OCI-LY1 (cell line): ENCODE results near the gene NKAIN2.

Experiments used
- H2AFZ ChIP-seq: fragments of 200-600 bp; sonication (generic), shearing (Covaris generic); 2 replicates; pipeline ENCODE4 v1.6.0; 2014; ENCODE audit warnings: antibody characterized with exemption, mild to moderate bottlenecking, low read length
- H3F3A ChIP-seq: fragments of 200-600 bp; sonication (generic), shearing (Covaris generic); 2 replicates; pipeline ENCODE4 v1.6.0; 2014; ENCODE audit warnings: mild to moderate bottlenecking, antibody characterized with exemption, low read length, moderate library complexity; ENCODE audit not compliant: insufficient read depth
- H3K27ac ChIP-seq: fragments of 200-600 bp; sonication (generic); 2 replicates; pipeline ENCODE4 v1.5.1; 2014; ENCODE audit warnings: low read length, mixed run types, mild to moderate bottlenecking, low read depth; ENCODE audit not compliant: poor library complexity, severe bottlenecking
- H3K27me3 ChIP-seq: fragments of 200-600 bp; sonication (generic); 2 replicates; pipeline ENCODE4 v1.6.0; 2014; ENCODE audit warnings: antibody characterized with exemption, mild to moderate bottlenecking, low read length, moderate library complexity; ENCODE audit not compliant: insufficient read depth
- H3K36me3 ChIP-seq: fragments of 200-600 bp; sonication (generic); 2 replicates; pipeline ENCODE4 v1.6.1; 2014; ENCODE audit warnings: mild to moderate bottlenecking, antibody characterized with exemption, low read length, moderate library complexity, mixed read lengths; ENCODE audit not compliant: insufficient read depth
- H3K4me1 ChIP-seq: fragments of 200-600 bp; sonication (generic); 2 replicates; pipeline ENCODE4 v1.5.1; 2014; ENCODE audit warnings: mild to moderate bottlenecking, low read length, moderate library complexity; ENCODE audit not compliant: insufficient read depth, severe bottlenecking
- H3K4me2 ChIP-seq: fragments of 200-600 bp; sonication (generic), shearing (Covaris generic); 2 replicates; pipeline ENCODE4 v1.6.1; 2014; ENCODE audit warnings: low read length
- H3K4me3 ChIP-seq: fragments of 200-600 bp; sonication (generic); 2 replicates; pipeline ENCODE4 v1.5.1; 2014; ENCODE audit warnings: low read length, low read depth, mild to moderate bottlenecking, mixed read lengths; ENCODE audit not compliant: poor library complexity, severe bottlenecking
- H3K79me2 ChIP-seq: fragments of 200-600 bp; shearing (Covaris generic); 2 replicates; pipeline ENCODE4 v1.6.1; 2016; ENCODE audit warnings: mixed run types, low read length, mixed read lengths; ENCODE audit not compliant: insufficient read depth
- H3K9ac ChIP-seq: fragments of 200-600 bp; sonication (generic), shearing (Covaris generic); 2 replicates; pipeline ENCODE4 v1.6.1; 2014; ENCODE audit warnings: mild to moderate bottlenecking, low read length, mixed read lengths
- H3K9me2 ChIP-seq: fragments of 200-600 bp; sonication (generic), shearing (Covaris generic); 2 replicates; pipeline ENCODE4 v1.6.1; 2014; ENCODE audit warnings: low read depth, mild to moderate bottlenecking, low read length, mixed read lengths
- H3K9me3 ChIP-seq: fragments of 200-600 bp; shearing (Covaris generic); 2 replicates; pipeline ENCODE4 v1.6.1; 2014; ENCODE audit warnings: low read length, mixed read lengths
- H4K20me1 ChIP-seq: fragments of 200-600 bp; sonication (generic), shearing (Covaris generic); 2 replicates; pipeline ENCODE4 v1.6.0; 2016; ENCODE audit warnings: mild to moderate bottlenecking, low read length; ENCODE audit not compliant: insufficient read depth
- EZH2 ChIP-seq: fragments of 200-600 bp; sonication (generic), shearing (Covaris generic); IDR thresholded peaks from 2 replicates; pipeline ENCODE4 v1.8.0; 2017; ENCODE audit warnings: borderline replicate concordance, mixed run types, mild to moderate bottlenecking, antibody characterized with exemption, low read length, moderate library complexity, mixed read lengths
- TF ChIP-seq, protein P1 (sequence below): fragments of 200-600 bp; sonication (generic), shearing (Covaris generic); IDR thresholded peaks from 2 replicates; pipeline ENCODE4 v1.5.1; 2017; ENCODE audit warnings: mild to moderate bottlenecking, antibody characterized with exemption, low read length, moderate library complexity, mixed read lengths

The NKAIN2 gene

DNA sequence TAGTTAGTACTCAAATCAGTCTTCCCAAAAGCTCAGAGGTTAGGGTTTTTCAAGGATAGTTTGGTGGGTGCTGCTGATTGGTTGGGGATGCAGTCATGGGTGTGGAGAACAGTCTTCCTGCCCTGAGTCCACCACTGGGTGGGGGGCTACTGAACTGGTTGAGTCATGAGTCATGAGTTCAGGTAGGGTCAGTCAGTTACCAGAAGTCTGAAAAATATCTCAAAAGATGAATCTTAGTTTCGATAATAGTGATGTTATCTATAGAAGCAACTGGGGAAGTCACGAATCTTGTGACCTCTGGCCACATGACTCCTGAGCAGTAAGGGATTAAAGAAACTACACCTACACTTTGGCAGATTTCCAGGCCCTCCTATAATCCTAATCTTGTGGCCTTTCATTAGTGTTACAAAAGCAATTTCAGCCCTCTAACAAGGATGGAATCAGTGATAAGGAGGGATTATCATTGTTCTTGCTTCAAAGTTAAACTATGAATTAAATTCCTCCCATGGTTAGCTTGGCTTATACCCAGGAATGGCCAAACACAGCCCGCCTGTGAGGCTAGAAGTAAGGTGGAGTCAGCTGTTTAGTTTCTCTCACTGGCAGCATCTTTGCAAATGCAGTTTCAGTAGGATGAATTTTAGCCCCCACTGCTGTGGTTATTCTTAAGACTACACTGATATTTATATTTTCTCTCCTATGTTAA is 33.3 kb upstream of the NKAIN2 start:
- no peaks in the 10 kb centered on the region for H3K9me3 ChIP-seq
- H2AFZ ChIP-seq, result no peak overlapping the region
- no peak overlapping the region for H3K9ac ChIP-seq
- no peak overlapping the region for H3K27ac ChIP-seq
- no peaks in the 10 kb centered on the region for H3K27me3 ChIP-seq
- H3K9me2 ChIP-seq, result no peaks in the 10 kb centered on the region
- H3K4me3 ChIP-seq, result no peak overlapping the region
- H3K4me2 ChIP-seq, result no peak overlapping the region
- no peak for TF ChIP-seq EZH2
- TF ChIP-seq, protein P1, sequence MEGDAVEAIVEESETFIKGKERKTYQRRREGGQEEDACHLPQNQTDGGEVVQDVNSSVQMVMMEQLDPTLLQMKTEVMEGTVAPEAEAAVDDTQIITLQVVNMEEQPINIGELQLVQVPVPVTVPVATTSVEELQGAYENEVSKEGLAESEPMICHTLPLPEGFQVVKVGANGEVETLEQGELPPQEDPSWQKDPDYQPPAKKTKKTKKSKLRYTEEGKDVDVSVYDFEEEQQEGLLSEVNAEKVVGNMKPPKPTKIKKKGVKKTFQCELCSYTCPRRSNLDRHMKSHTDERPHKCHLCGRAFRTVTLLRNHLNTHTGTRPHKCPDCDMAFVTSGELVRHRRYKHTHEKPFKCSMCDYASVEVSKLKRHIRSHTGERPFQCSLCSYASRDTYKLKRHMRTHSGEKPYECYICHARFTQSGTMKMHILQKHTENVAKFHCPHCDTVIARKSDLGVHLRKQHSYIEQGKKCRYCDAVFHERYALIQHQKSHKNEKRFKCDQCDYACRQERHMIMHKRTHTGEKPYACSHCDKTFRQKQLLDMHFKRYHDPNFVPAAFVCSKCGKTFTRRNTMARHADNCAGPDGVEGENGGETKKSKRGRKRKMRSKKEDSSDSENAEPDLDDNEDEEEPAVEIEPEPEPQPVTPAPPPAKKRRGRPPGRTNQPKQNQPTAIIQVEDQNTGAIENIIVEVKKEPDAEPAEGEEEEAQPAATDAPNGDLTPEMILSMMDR, result no peak
- H3F3A ChIP-seq, result no peaks in the 10 kb centered on the region
- no peaks in the 10 kb centered on the region for H3K4me1 ChIP-seq
- no peaks in the 10 kb centered on the region for H3K79me2 ChIP-seq
- H3K36me3 ChIP-seq, result no peaks in the 10 kb centered on the region
- H4K20me1 ChIP-seq, result no peaks in the 10 kb centered on the region

DNA sequence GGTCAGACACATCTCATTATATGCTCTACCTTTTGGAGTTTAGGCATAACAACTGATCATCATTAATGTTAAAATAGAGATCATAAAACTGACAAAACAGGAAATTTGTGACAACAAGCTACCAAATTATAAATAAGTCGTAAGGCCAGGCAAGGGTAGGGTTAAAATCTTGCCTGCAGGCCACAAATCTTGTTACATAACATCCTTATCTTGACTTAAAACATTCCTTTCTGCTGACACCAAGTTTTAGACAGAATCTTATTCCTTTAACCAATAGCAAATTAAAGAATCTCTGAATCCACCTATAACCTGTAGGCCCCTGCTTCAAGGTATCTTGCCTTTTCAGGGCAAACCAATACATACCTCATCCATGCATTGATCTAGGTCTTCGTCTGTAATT is 32.5 kb upstream of the NKAIN2 start:
- no peak overlapping the region for H2AFZ ChIP-seq
- H3K79me2 ChIP-seq, result no peaks in the 10 kb centered on the region
- H3K27ac ChIP-seq, result no peak overlapping the region
- H3K9me3 ChIP-seq, result no peaks in the 10 kb centered on the region
- H3K4me1 ChIP-seq, result no peaks in the 10 kb centered on the region
- no peaks in the 10 kb centered on the region for H3K27me3 ChIP-seq
- no peaks in the 10 kb centered on the region for H3K9me2 ChIP-seq
- H3K36me3 ChIP-seq, result no peaks in the 10 kb centered on the region
- H4K20me1 ChIP-seq, result no peaks in the 10 kb centered on the region
- H3K9ac ChIP-seq, result no peak overlapping the region
- H3K4me3 ChIP-seq, result no peak overlapping the region
- TF ChIP-seq, protein P1, result no peak
- no peak for TF ChIP-seq EZH2
- H3K4me2 ChIP-seq, result no peak overlapping the region
- H3F3A ChIP-seq, result no peaks in the 10 kb centered on the region

DNA sequence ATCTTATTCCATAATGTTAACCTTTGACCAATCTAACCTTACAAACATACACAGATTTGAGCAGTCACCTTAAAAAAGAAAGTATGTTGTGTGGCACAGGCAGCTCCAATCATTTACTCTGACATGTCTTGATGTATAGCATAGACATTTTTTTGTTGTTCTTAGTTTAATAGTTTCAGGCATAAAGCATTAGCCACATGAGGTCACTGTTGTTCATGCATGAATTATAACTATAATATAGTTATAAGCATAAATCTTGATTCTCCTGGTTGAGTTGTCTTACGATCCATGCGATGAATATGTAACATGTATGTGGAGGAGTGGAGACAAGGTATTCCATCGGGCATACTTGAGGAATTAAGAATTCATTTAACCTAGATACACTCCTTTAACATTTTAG is 26.1 kb upstream of the NKAIN2 start:
- Histone ChIP-seq H3K4me1 (no peaks in the 10 kb centered on the region), H2AFZ (no peak overlapping the region), H3F3A (no peaks in the 10 kb centered on the region), H3K9ac (no peak overlapping the region), H4K20me1 (no peaks in the 10 kb centered on the region), H3K9me2 (no peaks in the 10 kb centered on the region), H3K27ac (no peak overlapping the region), H3K27me3 (no peaks in the 10 kb centered on the region), H3K4me3 (no peak overlapping the region), H3K79me2 (no peaks in the 10 kb centered on the region), H3K4me2 (no peak overlapping the region), H3K36me3 (no peaks in the 10 kb centered on the region), H3K9me3 (no peaks in the 10 kb centered on the region)
- TF ChIP-seq, protein P1, result no peak; the same call in 1 of the 2 replicates
- no peak for TF ChIP-seq EZH2
